Measurements from ENCODE around the gene BRD3.
"Not testable (repeated sequence)": the region's sequence is repeated elsewhere in the genome, so short reads cannot be mapped to it uniquely, and the experiment has no call there.

Gene BRD3

DNA sequence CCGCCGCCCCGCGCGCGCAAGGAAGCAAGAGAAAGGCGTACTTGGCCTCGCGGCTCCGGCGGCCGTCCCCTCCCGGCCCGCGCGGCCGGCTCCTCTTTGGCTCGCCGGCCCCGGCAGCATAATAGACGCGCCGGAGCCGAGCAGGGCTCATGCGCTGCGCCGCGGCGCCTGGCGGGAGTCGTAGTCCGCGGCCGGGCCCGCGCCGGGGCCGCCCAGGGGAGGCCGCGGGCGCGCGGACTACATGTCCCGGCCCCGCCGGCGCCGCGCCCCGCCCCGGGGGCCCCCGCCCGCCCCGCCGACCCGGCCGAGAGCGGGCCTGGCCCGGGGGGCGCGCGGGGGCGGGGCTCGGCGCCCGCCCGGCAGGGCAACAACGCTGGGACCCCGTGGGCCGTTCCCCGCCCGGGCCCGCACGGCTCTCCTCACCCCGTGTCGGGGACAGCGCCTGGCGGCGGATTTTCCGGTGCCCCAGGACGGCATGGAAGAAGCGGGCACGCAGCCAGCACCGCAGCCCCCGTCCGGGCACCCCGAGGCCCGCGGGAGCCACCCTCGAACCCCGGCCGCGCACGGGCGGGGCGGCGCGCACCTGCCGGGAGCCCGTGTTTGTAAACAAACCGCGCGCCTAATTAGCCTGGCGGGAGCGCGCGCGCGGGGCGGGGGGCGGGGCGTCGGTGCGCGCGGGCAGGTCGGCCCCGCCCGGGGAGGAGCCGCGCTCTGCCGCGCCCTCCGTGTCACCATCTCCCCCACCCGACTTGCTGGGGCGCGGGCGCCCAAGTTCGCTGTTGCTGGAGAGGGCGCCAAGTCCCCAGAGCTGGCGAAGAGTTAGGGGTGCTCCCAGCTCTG, at the start of gene BRD3:
BRD3 (minus strand) TSS at position 123 of the 840 bp plus-strand sequence. CDS start 14,549 bp downstream, outside the sequence.
- DNase-seq, result peak; percentile 64

DNA sequence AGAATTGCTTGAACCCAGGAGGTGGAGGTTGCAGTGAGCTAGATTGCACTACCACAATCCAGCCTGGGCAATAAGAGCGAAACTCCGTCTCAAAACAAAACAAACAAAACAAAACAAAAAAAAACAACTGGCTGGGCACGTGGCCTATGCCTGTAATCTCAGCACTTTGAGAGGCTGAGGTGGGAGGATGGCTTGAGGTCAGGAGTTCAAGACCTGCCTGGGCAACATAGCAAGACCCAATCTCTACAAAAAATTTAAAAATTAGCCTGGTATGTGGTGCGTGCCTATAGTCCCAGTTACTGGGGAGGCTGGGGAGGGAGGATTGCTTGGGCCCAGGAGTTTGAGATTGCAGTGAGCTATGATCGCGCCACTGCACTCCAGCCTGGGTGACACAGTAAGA, 44.7 kb upstream of the BRD3 start:
- no peak for DNase-seq

DNA sequence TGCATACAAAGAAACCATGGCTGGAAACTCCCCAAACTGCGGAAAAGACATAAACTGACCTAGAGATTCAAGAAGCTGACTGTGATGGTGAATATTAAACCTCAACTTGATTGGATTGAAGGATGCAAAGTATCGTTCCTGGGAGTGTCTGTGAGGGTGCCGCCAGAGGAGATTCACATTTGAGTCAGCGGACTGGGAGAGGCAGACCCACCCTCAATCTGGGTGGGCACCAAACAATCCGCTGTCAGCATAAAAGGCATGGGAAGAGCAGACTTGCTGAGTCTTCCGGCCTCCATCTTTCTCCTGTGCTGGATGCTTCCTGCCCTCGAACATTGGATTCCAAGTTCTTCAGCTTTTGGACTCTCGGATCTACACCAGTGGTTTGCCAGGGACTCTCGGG, 43.2 kb upstream of the BRD3 start:
- DNase-seq, result no peak

DNA sequence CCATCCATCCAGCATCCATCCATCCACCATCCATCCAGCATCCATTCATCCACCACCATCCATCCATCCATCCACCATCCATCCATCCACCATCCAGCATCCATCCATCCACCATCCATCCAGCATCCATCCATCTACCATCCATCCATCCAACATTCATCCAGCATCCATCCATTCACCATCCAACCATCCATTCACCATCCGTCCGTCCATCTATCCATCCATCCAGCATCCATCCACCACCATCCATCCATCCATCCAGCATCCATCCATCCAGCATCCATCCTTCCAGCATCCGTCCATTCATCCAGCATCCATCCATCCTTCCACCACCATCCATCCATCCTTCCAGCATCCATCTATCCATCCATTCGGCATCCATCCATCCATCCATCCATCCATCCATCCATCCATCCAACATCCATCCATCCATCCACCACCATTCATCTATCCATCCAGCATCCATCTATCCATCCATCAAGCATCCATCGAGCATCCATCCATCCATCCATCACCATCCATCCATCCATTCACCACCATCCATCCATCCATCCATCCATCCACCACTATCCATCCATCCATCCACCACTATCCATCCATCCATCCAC, 35.7 kb upstream of the BRD3 start:
- DNase-seq, result no peak

DNA sequence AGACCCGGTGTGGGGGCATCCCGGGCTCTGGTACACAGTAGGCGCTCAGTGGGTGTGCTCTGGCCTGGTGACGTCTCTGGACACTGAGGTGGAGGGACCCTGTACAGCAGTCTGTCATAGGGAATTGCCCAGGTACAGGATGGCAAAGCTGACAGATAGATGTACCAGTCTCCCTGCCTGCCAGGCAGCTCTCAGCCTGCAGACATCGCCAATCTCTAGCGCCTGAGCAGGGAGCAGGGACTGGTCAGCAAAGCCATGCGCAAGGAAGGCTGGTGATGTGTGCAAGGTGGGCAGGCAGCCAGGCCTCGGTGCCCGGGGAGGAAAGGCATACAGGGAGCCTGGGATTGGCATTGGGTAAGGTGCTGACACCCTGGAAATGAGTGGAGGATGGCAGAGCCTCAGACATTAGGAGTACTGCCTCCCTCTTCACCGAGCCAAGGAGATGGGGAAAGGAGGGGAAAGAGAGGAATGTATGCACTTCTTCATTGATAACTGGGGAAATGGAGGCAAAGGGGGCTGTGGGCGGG, 33.9 kb upstream of the BRD3 start:
- no peak for DNase-seq

DNA sequence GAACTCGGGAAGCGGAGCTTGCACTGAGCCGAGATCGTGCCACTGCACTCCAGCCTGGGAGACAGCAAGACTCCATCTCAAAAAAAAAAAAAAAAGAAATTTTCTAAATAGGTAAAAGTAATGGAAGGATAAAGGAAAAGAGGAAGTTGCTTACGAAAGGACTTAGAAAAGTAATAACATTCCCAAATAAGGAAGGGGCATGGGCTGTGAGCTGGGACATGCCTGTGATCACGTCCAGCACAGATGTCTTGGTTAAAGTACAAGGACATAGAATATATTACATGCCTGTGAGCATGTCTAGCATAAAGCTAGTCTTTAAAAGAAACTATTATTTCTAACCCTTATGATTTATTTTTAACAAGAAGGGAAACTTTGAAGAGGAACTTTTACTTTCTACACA, 33.3 kb upstream of the BRD3 start:
- DNase-seq, result not testable (repeated sequence)

DNA sequence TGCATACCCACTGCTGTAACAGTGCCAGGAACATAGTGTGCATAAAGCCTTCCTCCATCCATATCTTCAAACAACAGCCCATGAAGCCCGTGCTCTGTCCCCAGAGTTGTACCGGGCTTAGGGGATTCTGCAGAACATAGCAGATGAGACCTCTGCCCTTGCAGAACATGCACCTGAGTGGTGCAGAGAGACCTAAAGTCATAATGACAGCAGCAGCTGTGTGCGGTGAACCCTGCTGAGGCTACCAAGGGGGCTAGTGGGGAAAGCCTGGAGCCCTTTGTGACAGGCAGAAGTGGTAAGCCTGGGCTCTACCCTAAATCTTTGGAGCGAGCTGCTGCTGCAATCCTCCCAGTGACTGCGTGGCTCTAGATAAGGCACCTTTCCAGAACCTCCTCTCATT, 32.2 kb upstream of the BRD3 start:
- no peak for DNase-seq

DNA sequence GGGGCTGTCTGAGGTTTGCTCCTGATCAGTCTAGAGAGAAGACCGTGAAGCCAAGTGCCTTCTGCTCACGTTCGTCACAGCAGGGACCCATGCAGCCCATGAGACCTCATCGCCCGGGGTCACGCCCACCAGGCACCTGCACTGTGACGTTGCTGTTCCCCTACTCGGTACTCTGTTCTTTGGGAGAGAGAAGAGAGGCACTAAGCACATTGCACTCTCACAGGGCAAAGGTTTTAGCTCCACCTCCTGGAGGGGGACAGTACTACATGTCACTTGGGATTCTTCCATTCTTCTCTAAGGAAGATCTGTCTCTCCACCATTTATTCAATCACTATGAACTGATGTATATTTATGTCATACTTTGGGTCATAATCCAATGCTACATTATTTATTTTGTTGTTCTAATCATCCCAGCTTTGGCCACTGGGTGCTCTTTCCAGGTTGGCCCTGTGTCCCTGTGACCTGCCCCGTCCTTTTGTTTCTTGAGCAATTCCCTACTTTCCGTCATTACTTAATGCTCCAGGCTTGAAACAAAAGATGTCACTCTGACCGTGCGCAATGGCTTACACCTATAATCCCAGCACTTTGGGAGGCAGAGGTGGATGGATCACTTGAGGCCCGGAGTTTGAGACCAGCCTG, 31.4 kb upstream of the BRD3 start:
- no peak for DNase-seq

DNA sequence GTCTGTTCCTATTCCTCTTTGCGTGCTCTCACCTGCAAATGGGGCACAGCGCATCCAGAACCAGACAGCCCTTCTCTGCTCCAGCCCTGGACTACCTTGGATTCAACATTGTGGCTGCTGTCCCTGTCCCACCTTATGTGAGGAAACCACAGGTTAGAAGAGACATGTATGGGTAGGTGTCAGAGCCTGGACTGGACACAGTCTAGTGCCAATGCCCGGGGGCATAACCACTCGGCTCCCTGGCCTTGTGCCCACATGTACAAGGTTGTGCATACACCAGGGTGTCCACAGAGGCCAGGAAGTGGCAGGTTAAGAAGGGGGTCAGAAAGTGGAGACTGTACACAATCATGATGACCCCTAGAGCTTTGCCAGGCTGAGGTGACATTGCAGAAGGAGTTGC, 22.1 kb upstream of the BRD3 start:
- DNase-seq, result no peak

DNA sequence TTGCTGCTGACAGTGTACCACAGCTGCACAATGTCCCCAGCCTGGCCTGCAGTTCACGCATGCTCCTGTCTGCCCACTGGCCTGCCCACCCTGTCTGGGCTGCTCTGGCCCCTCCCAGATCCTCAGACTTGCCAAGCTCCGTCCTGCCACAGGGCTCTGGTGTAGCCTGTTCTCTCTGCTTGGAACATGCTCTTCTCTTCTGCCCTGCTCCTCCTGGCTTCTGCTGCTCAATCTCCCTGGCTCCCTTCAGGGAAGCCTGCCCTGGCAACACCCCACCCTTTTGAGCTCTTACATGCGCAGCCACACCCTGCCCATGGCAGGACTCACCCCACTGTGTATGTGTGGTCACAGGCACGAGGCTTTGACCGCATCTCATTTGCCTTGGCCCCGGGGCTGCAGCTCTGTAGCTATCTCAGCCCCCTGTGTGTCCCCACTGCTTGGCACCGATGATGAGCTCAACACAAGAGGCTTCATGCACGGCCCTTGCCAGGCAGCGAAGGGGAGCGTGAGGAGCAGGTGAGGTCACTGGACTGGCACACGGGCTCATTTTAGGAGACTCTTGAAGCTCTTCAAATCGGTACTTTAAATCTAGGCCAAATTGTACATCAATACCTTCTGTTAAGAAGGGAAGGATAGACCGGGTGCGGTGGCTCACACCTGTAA, 20.4 kb upstream of the BRD3 start:
- no peak for DNase-seq

DNA sequence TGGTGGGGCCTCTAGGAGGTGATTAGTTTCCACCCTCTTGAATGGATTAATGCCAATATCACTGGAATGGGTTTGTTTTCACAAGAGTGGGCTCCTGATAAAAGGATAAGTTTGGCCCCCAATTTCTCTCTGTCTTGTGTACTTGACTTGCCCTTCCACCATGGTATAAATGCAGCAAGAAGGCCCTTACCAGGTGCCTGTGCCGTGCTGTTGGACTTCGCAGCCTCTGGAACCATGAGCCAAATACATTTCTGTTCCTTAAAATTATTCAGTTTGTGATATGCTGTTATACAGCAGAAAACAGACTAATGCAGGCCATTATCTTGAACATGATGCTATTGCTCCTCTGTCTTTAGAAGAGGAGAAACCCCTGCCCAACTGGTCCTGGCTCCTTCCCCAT, 17.8 kb upstream of the BRD3 start:
- no peak for DNase-seq

DNA sequence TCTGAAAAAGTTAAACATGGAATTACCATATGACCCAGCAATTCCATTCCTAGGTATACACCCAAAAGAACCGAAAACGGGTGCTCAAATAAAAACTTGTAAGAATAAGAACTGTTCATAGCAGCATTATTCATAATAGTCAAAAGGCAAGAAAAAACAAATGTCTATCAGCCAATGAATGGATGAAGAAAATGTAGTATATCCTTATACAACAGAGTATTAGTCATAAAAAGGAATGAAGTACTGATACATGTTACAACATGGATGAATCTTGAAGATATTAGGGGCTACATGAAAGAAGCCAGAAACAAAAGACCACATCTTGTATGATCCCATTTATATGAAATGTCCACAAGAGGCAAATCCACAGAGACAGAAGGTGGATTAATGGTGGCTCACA, 15.6 kb upstream of the BRD3 start:
- no peak for DNase-seq

DNA sequence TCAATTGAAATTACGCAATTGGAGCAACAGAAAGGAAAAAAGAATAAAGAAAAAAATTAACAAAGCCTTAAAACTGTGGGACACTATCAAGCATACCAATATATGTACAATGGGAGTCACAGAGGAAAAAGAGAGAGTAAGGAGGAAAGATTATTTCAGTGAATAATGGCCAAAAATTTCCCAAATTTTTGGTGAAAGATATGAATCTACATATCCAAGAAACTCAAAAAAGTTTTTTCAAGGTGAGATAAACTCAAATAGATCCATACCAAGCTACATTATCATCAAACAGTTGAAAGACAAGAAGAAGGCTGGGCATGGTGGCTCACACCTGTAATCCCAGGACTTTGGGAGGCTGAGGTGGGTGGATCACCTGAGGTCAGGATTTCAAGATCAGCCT, 8.8 kb upstream of the BRD3 start:
- no peak for DNase-seq

DNA sequence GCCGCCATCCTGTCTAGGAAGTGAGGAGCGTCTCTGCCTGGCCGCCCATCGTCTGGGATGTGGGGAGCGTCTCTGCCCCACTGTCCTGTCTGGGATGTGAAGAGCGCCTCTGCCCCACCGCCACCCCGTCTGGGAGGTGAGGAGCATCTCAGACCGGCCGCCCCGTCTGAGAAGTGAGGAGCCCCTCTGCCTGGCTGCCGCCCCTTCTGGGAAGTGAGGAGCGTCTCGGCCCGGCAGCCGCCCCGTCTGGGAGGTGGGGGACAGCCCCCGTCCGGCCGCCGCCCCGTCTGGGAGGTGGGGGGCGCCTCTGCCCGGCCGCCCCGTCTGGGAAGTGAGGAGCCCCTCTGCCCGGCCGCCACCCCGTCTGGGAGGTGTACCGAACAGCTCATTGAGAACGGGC, 7.9 kb upstream of the BRD3 start:
- DNase-seq, result not testable (repeated sequence)

DNA sequence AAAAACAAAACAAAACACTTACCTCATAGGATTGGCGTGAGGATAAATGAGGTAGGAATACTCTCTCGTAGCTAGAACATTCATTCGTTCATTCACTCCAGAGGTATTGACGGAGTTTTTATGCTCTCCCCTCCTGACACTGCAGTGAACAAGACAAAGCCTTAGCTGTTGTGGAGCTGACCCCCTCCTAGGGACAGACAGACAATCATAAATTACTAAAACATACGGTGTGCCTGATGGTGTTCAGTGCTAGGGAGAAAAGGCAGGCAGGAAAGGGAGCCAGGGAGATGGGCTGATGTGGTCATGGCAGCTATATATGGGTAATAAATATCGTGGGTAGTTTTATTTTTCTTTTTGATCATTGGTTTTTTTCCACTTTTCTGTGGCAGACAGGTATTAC, 5.7 kb upstream of the BRD3 start:
- no peak for DNase-seq

DNA sequence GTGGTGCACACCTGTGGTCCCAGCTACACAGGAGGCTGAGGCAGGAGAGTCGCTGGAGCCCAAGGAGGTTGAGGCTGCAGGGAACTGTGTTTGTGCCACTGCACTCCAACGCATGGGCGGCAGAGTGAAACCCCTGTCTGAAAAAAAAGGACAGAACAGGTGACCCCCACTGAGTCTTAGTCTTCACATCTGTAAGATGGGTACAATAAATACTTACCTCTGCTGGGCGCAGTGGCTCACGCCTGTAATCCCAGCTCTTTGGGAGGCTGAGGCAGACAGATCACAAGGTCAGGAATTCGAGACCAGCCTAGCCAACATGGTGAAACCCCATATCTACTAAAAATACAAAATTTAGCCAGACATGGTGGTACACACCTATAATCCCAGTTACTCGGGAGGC, 4.9 kb upstream of the BRD3 start:
- not testable (repeated sequence) for DNase-seq

DNA sequence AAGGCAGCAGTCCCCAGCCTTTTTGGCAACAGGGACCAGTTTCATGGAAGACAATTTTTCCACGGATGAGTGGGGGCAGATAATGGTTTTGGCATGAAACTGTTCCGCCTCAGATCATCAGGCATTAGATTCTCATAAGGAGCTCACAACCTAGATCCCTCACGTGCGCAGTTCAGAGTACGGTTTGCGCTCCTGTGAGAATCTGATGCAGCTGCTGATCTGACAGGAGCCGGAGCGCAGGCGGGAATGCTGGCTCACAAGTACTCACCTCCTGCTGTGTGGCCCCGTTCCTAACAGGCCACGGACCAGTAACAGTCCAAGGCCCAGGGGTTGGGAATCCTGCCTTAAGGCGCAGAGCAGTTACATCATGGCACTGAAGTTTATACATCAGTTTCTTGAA, 3.3 kb upstream of the BRD3 start:
- DNase-seq, result no peak

DNA sequence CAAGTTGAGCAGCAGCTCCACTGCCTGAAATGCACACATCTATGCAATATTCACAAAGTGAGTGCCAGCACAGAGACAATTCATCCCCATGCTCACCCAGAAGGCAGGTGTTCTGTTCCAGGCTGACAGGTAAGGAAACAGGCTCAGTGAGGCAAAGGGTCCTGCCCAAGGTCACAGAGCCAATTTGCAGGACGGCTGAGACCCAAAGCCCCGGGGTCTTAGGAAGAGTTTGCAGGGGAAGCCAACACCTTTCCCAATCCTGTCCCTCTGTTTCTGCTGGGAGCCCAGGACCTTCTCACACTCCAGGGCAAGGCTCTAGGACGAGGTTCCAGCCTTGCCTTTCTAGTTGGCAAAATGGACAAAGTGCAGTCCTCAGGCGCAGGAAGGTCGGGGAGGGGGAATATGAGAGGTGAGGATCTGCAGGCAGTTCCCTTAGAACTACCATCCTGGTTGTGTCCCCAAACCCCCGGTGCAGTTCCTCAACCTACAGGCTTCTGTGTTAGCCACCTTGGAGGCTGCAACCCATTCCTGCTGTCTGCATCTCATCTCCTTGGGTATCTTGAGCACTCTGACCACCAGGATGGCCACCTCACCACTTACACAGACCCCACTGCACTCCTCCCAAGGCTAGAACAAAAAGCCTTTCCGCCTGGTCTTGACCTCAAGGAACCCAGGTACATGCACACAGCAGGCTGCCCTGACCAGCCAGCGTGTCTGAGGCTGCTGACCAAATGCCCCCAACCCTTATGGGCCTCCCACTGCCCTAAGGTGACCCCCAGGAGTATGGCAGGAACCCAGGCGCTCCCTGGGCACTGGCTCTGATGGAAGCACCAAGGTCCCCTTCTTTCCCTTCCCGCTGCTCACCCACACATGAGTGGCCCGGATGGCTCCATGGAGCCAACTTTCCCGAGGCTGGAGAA, 1.9 kb upstream of the BRD3 start:
- DNase-seq, result no peak

DNA sequence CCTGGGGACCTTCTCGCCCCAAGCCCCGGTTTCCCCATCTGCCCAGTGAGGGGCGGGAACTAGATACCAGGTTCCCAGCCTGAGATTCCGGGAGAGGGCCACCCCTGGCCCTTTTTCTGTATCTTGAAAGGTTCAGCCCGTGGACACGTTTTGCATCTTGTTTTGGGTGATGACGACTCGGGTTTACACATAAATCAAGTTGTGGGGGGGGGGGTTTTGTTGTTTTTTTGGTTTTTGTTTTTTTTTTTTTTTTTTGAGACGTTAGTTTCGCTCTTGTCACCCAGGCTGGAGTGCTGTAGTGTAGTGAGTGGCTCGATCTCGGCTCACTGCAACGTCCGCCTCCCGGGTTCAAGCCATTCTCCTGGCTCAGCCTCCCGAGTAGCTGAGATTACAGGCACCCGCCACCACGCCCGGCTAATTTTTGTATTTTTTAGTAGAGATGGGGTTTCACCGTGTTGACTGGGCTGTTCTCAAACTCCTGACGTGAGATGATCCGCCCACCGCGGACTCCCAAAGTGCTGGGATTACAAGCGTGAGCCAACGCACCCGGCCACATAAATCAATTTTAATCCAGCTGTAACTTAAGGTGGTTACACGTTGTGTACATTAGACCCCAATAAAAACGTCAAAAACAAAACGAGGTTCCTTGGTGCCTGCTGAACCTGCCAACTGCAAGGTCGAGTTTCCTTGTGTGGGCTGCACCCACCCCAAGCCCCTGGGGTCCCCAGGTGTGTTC, 1.1 kb upstream of the BRD3 start:
- DNase-seq, result no peak

DNA sequence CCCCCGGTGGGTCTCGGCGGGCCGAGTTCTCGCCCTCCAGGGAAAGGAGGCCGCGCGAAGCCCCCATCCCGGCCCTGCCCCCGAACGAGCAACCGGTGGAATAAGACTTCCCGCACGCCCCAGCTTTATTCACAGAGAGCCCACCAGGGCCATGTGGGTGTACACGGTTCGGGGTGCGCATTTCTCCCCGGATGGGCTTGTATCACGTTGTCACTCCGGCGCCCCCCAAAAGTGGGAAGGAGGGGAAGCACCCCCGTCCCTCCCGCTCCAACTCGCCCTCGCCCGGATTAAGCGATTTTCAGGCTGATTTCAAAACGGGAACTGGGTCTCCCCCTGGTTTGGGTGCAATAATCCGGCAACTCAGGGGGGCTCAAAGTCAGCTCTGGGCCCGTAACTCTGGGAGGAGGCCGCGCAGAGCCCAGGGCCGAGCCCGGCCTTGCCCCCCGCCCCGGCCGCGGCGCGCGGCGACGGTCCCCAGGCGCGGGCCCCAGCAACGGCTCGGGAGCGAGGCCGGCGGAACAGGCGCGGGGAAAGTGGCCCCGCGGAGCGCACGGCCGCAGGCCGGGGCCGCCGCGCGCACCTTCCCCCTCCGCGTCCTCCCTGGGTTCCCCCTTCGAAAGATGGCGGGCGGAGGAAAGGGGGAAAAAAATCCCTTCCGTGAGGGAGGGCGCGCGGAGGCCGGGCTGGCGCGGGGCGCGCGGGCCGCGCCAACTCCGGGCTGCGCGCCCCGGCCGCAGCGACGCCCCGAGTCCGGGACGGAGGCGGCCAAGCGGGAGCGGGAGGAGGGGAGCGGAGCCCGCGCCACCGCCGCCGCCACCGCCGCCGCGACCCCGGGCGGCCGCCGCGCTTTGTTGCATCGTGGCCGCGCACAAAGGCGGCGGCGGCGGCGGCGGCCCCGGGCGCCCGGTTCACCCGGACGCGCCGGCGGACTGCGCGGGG, 644 bp downstream of the BRD3 start:
- no peak for DNase-seq

Measured in NCI-H2227 treated with DMSO at 0.1 percent for 48 hours (cell line).